GM04504 (cell line): Measurements from ENCODE around the gene MEIOB.
"Not testable (repeated sequence)": the region's sequence is repeated elsewhere in the genome, so short reads cannot be mapped to it uniquely, and the experiment has no call there.

Source experiments
- DNase-seq: peaks from one replicate; pipeline ENCODE4 v3.0.0-alpha.2; 2012; ENCODE audit warnings: low read depth

The MEIOB gene

GRCh38 chr16:1871974-1872635 is at the start of gene MEIOB:
Gene MEIOB, minus strand, starts transcription at chr16:1872164. Its CDS starts 3,989 bp downstream, at chr16:1868175.
- DNase-seq, result no peak

GRCh38 chr16:1920727-1921171 is 48.8 kb upstream of the MEIOB start:
- DNase-seq, result no peak

- DNase-seq, result not testable (repeated sequence)
Measured at GRCh38 chr16:1920122-1920521, 48.2 kb upstream of the MEIOB start.

- no peak for DNase-seq
Measured at GRCh38 chr16:1919327-1919998, 47.5 kb upstream of the MEIOB start.

GRCh38 chr16:1918351-1919326 is 46.7 kb upstream of the MEIOB start, which contains the start of gene HS3ST6:
Gene HS3ST6, minus strand, starts transcription at chr16:1918415. Its CDS starts 92 bp downstream, at chr16:1918323.
- no peak for DNase-seq

GRCh38 chr16:1917665-1918350 is 45.8 kb upstream of the MEIOB start:
- DNase-seq, result no peak

- no peak for DNase-seq
Measured at GRCh38 chr16:1917056-1917664, 45.2 kb upstream of the MEIOB start.

GRCh38 chr16:1916640-1916990 is 44.7 kb upstream of the MEIOB start:
- DNase-seq, result no peak

GRCh38 chr16:1915732-1916639 is 44.0 kb upstream of the MEIOB start:
- no peak for DNase-seq

- DNase-seq, result no peak
Measured at GRCh38 chr16:1914988-1915387, 43.0 kb upstream of the MEIOB start.

- no peak for DNase-seq
Measured at GRCh38 chr16:1914084-1914608, 42.2 kb upstream of the MEIOB start.

GRCh38 chr16:1913327-1914083 is 41.5 kb upstream of the MEIOB start:
- DNase-seq, result no peak

- no peak for DNase-seq
Measured at GRCh38 chr16:1912215-1912543, 40.2 kb upstream of the MEIOB start.

GRCh38 chr16:1911467-1912214 is 39.7 kb upstream of the MEIOB start:
- DNase-seq, result no peak

GRCh38 chr16:1909561-1910231 is 37.7 kb upstream of the MEIOB start:
- no peak for DNase-seq

GRCh38 chr16:1908983-1909382 is 37.0 kb upstream of the MEIOB start:
- no peak for DNase-seq

- DNase-seq, result no peak
Measured at GRCh38 chr16:1908184-1908583, 36.2 kb upstream of the MEIOB start.

- DNase-seq, result no peak
Measured at GRCh38 chr16:1907226-1907860, 35.4 kb upstream of the MEIOB start.
